ENCODE results near the gene B3GALT5. TPM values are rescaled to one million over a fixed set of nuclear protein-coding genes. Genes with fewer than 3 reads are reported as not detected.

Gene B3GALT5
- total RNA-seq, 1 experiment from 2014 or later, result 1.3 TPM

DNA sequence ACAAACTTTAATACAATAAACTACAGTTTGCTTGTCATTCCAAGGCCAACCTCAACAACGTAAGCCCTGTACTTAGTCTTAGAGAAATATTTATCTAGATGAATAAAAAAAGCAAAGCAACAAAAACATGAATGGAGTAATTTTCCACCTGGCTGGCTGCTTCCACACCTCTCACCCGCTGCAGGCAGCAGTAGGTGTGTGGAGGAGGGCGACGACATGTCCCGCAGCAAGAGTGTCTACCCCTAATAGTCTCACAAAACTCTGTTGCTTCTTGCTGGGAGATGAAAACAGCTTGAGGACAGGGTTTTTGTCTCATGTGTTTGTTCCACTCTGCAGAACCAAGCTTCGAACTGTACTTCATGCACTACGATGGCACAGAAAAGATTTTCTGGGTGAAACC, 83.5 kb downstream of the B3GALT5 start:
- DNase-seq (ENCODE audit: low read depth), result no peak

DNA sequence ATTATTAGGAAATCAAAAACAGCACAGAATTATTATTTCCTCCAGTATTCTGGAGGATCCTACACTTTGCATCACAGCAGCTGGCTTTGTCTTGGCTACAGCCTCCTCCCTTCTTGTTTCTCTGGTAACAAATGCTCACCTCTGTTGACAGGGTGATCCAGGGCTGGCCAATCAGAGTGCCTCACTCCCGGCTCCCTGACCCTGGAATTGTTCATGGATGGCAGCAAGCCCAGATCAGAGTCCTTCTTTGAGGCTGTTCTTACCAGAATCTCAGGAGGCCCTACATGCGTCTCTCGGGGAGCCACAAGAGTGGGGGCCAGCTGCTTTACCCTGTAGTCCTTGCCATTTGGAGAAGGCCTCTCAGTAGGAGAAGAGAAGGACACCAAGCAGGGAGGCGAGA, 83.9 kb downstream of the B3GALT5 start:
- peak; percentile 37 for DNase-seq (ENCODE audit: low read depth)

GRCh38 chr21:39700318-39700717, 87.6 kb downstream of the B3GALT5 start:
- no peak for DNase-seq (ENCODE audit: low read depth)

GRCh38 chr21:39703578-39703977, 90.8 kb downstream of the B3GALT5 start:
- no peak for DNase-seq (ENCODE audit: low read depth)

GRCh38 chr21:39705849-39706248, 93.1 kb downstream of the B3GALT5 start:
- DNase-seq (ENCODE audit: low read depth), result no peak

DNA sequence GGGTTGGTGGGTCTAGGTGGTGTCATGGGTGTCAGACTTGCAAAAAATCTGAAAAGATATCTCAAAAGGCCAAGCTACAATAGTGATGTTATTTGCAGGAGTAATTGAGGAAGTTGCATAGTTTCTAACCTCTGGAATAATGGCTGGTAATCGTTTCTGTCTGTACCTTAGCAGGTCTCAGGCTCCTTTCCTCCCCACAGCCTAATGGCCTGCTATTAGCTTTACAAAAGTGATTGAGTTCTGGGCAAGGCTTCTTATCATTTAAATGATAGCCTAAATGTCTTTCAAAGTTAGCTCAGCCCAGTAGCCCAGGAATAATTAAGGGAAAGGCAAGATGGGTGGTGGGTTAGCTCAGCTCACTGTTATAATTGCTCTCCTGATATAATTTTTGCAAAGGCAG, 94.6 kb downstream of the B3GALT5 start:
- DNase-seq (ENCODE audit: low read depth), result no peak

- DNase-seq (ENCODE audit: low read depth), result no peak
These were observed 98.1 kb downstream of the B3GALT5 start for GRCh38 chr21:39710866-39711265.

- DNase-seq (ENCODE audit: low read depth), result no peak
These were observed 99.5 kb downstream of the B3GALT5 start for GRCh38 chr21:39712273-39712672.

DNA sequence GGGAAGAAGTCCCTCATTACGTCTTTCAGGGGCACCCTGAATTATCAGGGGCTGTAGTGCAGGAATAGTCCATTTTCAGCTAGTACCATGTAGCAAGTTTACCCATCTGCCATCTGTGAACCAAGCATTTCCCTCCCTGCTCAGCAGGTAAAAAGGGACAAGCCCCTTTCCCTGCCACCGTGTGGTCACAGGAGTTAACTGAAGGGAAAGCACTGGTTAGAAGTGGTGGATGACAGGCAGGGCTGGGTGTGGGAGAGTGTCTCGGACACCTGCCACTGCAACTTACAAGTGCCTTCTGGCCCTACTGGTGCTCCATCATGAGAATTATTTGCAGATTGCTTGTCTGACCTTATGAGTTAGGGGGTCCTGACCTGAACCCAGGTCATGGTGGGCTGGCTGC, 100.2 kb downstream of the B3GALT5 start:
- peak; percentile 41 for DNase-seq (ENCODE audit: low read depth)

GRCh38 chr21:39713905-39714304, 101.2 kb downstream of the B3GALT5 start:
- no peak for DNase-seq (ENCODE audit: low read depth)

DNA sequence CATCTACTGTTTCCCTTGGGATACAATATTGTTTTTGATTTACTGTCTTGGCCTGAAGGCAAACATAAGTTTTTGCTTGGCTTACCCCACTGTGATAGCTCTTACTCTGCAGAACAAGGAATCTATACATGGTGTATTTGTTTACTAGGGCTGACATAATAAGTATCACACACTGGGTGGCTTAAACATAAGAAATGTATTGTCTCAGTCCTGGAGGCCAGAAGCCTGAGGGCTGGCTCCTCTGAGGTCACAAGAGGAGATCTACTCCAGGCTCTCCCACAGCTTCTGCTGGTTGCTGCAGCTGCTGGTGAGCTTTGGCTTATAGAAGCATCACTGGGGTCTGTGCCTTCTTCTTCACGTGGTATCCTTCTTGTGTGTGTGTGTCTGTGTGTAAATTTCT, 101.6 kb downstream of the B3GALT5 start:
- DNase-seq (ENCODE audit: low read depth), result no peak

GRCh38 chr21:39715804-39716397, 103.2 kb downstream of the B3GALT5 start:
- DNase-seq (ENCODE audit: low read depth), result peak; percentile 56

DNA sequence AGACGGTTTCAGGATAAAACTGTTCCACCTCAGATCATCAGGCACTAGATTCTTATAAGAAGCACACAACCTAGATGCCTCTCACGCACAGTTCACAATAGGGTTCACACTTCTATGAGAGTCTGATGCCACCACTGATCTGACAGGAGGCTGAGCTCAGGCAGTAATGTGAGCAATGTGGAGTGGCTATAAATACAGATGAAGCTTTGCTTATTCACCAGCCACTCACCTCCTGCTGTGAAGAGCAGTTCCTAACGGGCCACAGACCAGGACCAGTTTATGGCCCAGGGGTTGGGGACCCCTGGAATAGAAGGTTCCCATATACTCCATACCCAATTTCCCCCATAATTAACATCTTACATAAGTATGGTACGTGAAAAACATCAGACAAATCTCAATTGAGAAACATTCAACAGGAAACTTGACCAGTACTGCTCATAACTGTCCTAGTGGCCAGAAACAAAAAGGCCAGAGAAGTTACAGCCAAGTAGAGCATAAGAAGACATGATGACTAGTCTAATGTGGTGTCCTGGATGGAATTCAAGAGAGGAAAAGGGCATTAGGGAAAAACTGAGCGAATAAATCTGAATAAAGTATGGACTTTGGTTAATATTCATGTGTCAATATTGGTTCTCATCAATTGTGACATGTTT, 107.5 kb downstream of the B3GALT5 start:
- DNase-seq (ENCODE audit: low read depth), result peak; percentile 38

GRCh38 chr21:39721885-39722284, 109.1 kb downstream of the B3GALT5 start:
- no peak for DNase-seq (ENCODE audit: low read depth)

Other genes starting within 250 kb of the B3GALT5 start
- gene LCA5L, start 167.2 kb upstream of the B3GALT5 start, total RNA-seq (2014; rRNA removed; shearing (Covaris generic)), result 0.30 and 1.8 TPM in 2 replicates
- gene SH3BGR, start 161.0 kb upstream of the B3GALT5 start, total RNA-seq (2014; rRNA removed; shearing (Covaris generic)), result 2.9 and 3.2 TPM in 2 replicates
- not detected in 2 replicates for gene IGSF5, start 132.2 kb downstream of the B3GALT5 start, total RNA-seq (2014; rRNA removed; shearing (Covaris generic))

Measured in M059J (cell line).